Measurements from ENCODE around the gene CNKSR3. TPM values are rescaled to one million over a fixed set of nuclear protein-coding genes. Genes with fewer than 3 reads are reported as not detected.

Gene CNKSR3
- total RNA-seq, 1 experiment from 2014 or later = 5.6 TPM

GRCh38 chr6:154558513-154558912, 48.0 kb upstream of the CNKSR3 start:
- H3K9ac ChIP-seq (ENCODE audit: extremely low read depth, insufficient read length, low read length) = no peak overlapping the region
- no peaks in the 10 kb centered on the region for H3K23me2 ChIP-seq (ENCODE audit: insufficient read length, low read depth, low read length, poor library complexity, severe bottlenecking)
- no peak for DNase-seq
- no peaks in the 10 kb centered on the region; the same call in 1 of the 2 replicates for H3K27me3 Mint-ChIP-seq (ENCODE audit: low read depth)
- H3K79me2 ChIP-seq (ENCODE audit: insufficient read depth, low read length) = no peaks in the 10 kb centered on the region
- H2BK15ac ChIP-seq (ENCODE audit: low read depth, low read length) = no peak overlapping the region
- no peaks in the 10 kb centered on the region for H4K20me1 ChIP-seq (ENCODE audit: control insufficient read depth, insufficient read depth, insufficient read length)
- TF ChIP-seq CTCF (conservative IDR thresholded peaks at IDR 0.05) = no peak
- H3K9me3 Mint-ChIP-seq = no peaks in the 10 kb centered on the region; a peak in 2 of 5 replicates
- no peak overlapping the region for H3K27ac ChIP-seq (ENCODE audit: insufficient read length, low read depth, low read length)
- no peak overlapping the region for H4K8ac ChIP-seq (replicated peaks; ENCODE audit: insufficient read length, low read depth, low read length)
- H3K27me3 ChIP-seq (ENCODE audit: insufficient read depth, low read length) = no peaks in the 10 kb centered on the region
- H2BK20ac ChIP-seq (ENCODE audit: low read depth, low read length, poor library complexity, severe bottlenecking) = no peak overlapping the region
- H3K4me2 ChIP-seq (ENCODE audit: insufficient read depth, insufficient read length, low read length) = no peak overlapping the region
- no peak overlapping the region for H2AFZ ChIP-seq (ENCODE audit: low read length)
- H3K27ac Mint-ChIP-seq = no peak overlapping the region
- H3K4me1 Mint-ChIP-seq = no peaks in the 10 kb centered on the region
- no peaks in the 10 kb centered on the region for H3K9me3 ChIP-seq (ENCODE audit: control insufficient read depth, low read depth, low read length)
- H3K4ac ChIP-seq (ENCODE audit: low read depth, low read length) = no peak overlapping the region
- no peak overlapping the region for H2BK5ac ChIP-seq (ENCODE audit: insufficient read length, low read length)
- no peak overlapping the region for H3K56ac ChIP-seq (ENCODE audit: insufficient read length, low read depth, low read length)
- no peak overlapping the region for H3K4me3 Mint-ChIP-seq
- no peak overlapping the region for H3K18ac ChIP-seq (ENCODE audit: insufficient read length, low read depth, low read length)
- no peaks in the 10 kb centered on the region for H3K79me1 ChIP-seq (ENCODE audit: insufficient read depth, low read depth, low read length, poor library complexity, severe bottlenecking)
- WGBS (ENCODE audit: extremely low coverage, insufficient read length, low lambda C conversion rate) = no CpG with 5 or more reads among the region's 6 CpGs
- no peaks in the 10 kb centered on the region for H3K4me1 ChIP-seq (ENCODE audit: insufficient read depth, low read length)
- H4K5ac ChIP-seq (ENCODE audit: insufficient read length, low read depth, low read length) = no peak overlapping the region
- no peak overlapping the region for H2BK120ac ChIP-seq (ENCODE audit: low read depth, low read length, poor library complexity, severe bottlenecking)
- no peak overlapping the region for H3T11ph ChIP-seq (ENCODE audit: low read length)
- no peak overlapping the region for H3K23ac ChIP-seq (ENCODE audit: insufficient read length, low read depth, low read length)
- H2BK12ac ChIP-seq (ENCODE audit: insufficient read length, low read depth, low read length) = no peak overlapping the region
- no peaks in the 10 kb centered on the region for H3K36me3 Mint-ChIP-seq (ENCODE audit: insufficient read depth in 1 of 3, low read depth in 3 of 3)
- H2AK5ac ChIP-seq (ENCODE audit: insufficient read length, low read length) = no peak overlapping the region
- H3K14ac ChIP-seq (ENCODE audit: insufficient read depth, low read length) = no peak overlapping the region; the same call in 1 of the 2 replicates
- H4K91ac ChIP-seq (ENCODE audit: insufficient read length, low read depth, low read length) = no peak overlapping the region

Data from H9 (cell line).